Esophagus muscularis mucosa (tissue), 4 donors: ENCODE measurements around the gene ATP8B2. TPM values are rescaled to one million over a fixed set of nuclear protein-coding genes. Genes with fewer than 3 reads are reported as not detected.
"Not testable (repeated sequence)": the region's sequence is repeated elsewhere in the genome, so short reads cannot be mapped to it uniquely, and the experiment has no call there.

ENCODE experiments used
- DNase-seq: peaks from one replicate; pipeline ENCODE4 v3.0.0-alpha.2; 2017; ENCODE audit errors: extremely low spot score
- H3K27ac ChIP-seq, 4 donors: fragments of 200-600 bp; sonication (generic); replicated peaks in 1 of 4; 1 replicate in 3 of 4; 2 replicates in 1 of 4; pipeline ENCODE4 v1.5.1; 2016 to 2019; ENCODE audit warnings: mild to moderate bottlenecking in 1 of 4
- H3K27me3 ChIP-seq, 4 donors: fragments of 200-600 bp; sonication (generic); one replicate each; pipeline versions ENCODE4 v1.5.1 to v1.6.0; 2016 to 2019
- H3K36me3 ChIP-seq, 4 donors: fragments of 200-600 bp; sonication (generic); one replicate each; pipeline ENCODE4 v1.5.1; 2016 to 2019
- H3K4me1 ChIP-seq, 4 donors: fragments of 200-600 bp; sonication (generic); one replicate each; pipeline ENCODE4 v1.5.1; 2016 to 2019
- H3K4me3 ChIP-seq, 4 donors: fragments of 200-600 bp; sonication (generic); 1 replicate in 2 of 4; 2 replicates in 2 of 4; pipeline ENCODE4 v1.5.1; 2016 to 2019; ENCODE audit warnings: mild to moderate bottlenecking in 4 of 4, moderate library complexity in 1 of 4
- H3K9me3 ChIP-seq, 4 donors: fragments of 200-600 bp; sonication (generic); 1 replicate in 3 of 4; 2 replicates in 1 of 4; pipeline ENCODE4 v1.5.1; 2016 to 2019
- EP300 ChIP-seq: sonication (generic); formaldehyde crosslinking; IDR thresholded peaks from one replicate; pipeline ENCODE4 v1.6.1; 2017; ENCODE audit warnings: antibody characterized with exemption
- POLR2A ChIP-seq: fragments of 450-650 bp; IDR thresholded peaks from one replicate; pipeline ENCODE4 v1.6.1; 2017; ENCODE audit warnings: antibody characterized with exemption, moderate library complexity, mild to moderate bottlenecking, low read depth
- POLR2AphosphoS5 ChIP-seq, 2 donors: sonication (generic); formaldehyde crosslinking; IDR thresholded peaks; one replicate each; pipeline ENCODE4 v1.6.1; 2017; ENCODE audit warnings: antibody characterized with exemption in 2 of 2
- WGBS: methylation state at CpG from one replicate; pipeline ENCODE4 v1.1.5; 2018; 5-methylcytosine and 5-hydroxymethylcytosine counted together
- intact Hi-C: fragments of 100-400 bp; cut with DNase I; formaldehyde crosslinking; loops from one replicate; pipeline ENCODE4 v1.15.1; 2023
- total RNA-seq, 4 donors: library from RNA; depleted of rRNA; stranded (reverse); fragments of >200 nt; gene quantifications; one replicate each; pipeline versions ENCODE4 v1.1.0 to v1.2.1, GENCODE V29; 2016
- TF ChIP-seq, protein P1 (sequence below), 3 experiments: fragments of 200-600 bp in 2 of 3; fragments of 450-650 bp in 1 of 3; sonication (generic) in 2 of 3; IDR thresholded peaks; one replicate each; pipeline ENCODE4 v1.5.1; 2017 to 2019; ENCODE audit warnings: antibody characterized with exemption in 3 of 3, mild to moderate bottlenecking in 2 of 3, moderate library complexity in 1 of 3

The ATP8B2 gene
- total RNA-seq, 4 donors from 2014 or later, result 108 to 178 (median 128) TPM

DNA sequence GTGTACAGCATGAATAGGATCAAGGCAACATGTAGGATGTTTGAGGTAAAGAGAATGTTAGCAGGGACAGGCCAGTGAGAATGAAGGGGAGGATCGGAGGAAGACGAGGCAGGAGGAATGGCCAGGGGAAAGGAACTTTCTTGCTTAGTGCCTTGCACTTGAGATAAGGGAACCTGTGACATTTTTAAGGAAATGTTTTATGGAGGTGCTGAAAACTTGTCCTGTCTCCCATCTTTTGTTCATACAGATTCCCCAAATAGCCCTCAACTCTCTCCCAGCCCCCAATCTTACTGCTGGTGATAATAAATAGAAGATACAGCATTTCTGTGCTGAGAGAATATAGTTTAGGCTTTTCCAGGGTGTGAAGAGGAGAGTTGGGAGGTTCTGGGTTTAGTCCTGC lies 13.6 kb downstream of the ATP8B2 start:
- Histone ChIP-seq H3K4me3 (no peak overlapping the region), H3K36me3 (peaks cover 79 to 94% (median 84%) of the 10 kb centered on the region in 4 donors), H3K4me1 (peaks cover 8 to 25% (median 23%) of the 10 kb centered on the region in 4 donors), H3K27ac (no peak overlapping the region), H3K27me3 (no peaks in the 10 kb centered on the region), H3K9me3 (no peaks in the 10 kb centered on the region)
- WGBS, result 87% methylated on average over 2 of the region's 2 CpGs
- DNase-seq, result no peak
- TF ChIP-seq POLR2A (no peak), POLR2AphosphoS5 (IDR thresholded peaks at IDR 0.05) (no peak), EP300 (no peak)
- TF ChIP-seq, protein P1, sequence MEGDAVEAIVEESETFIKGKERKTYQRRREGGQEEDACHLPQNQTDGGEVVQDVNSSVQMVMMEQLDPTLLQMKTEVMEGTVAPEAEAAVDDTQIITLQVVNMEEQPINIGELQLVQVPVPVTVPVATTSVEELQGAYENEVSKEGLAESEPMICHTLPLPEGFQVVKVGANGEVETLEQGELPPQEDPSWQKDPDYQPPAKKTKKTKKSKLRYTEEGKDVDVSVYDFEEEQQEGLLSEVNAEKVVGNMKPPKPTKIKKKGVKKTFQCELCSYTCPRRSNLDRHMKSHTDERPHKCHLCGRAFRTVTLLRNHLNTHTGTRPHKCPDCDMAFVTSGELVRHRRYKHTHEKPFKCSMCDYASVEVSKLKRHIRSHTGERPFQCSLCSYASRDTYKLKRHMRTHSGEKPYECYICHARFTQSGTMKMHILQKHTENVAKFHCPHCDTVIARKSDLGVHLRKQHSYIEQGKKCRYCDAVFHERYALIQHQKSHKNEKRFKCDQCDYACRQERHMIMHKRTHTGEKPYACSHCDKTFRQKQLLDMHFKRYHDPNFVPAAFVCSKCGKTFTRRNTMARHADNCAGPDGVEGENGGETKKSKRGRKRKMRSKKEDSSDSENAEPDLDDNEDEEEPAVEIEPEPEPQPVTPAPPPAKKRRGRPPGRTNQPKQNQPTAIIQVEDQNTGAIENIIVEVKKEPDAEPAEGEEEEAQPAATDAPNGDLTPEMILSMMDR (IDR thresholded peaks at IDR 0.05), result no peak
- intact Hi-C loops, result loop anchor here (10.0 kb wide), 1 partner anchor 144 kb away; the partner anchor contains the start of gene TPM3

DNA sequence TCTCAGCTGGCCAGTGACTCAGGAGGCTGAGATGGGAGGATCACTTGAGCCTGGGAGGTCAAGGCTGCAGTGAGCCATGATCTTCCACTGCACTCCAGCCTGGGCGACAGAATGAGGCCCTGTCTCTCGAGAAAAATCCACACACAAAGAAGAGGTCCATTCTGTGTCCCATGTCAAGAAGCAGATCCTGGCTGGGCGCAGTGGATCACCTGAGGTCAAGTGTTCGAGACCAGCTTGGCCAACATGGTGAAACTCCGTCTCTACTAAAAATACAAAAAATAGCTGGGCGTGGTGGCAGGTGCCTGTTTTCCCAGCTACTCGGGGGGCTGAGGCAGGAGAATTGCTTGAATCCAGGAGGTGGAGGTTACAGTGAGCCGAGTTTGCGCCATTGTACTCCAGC lies 16.0 kb downstream of the ATP8B2 start:
- H3K27ac ChIP-seq, H3K27me3 ChIP-seq, intact Hi-C loops, DNase-seq, H3K4me3 ChIP-seq, H3K4me1 ChIP-seq, H3K9me3 ChIP-seq: not testable (repeated sequence)
- 90% methylated on average over 9 of the region's 9 CpGs for WGBS
- H3K36me3 ChIP-seq, result peaks cover 94 to 100% (median 98%) of the 10 kb centered on the region in 4 donors

DNA sequence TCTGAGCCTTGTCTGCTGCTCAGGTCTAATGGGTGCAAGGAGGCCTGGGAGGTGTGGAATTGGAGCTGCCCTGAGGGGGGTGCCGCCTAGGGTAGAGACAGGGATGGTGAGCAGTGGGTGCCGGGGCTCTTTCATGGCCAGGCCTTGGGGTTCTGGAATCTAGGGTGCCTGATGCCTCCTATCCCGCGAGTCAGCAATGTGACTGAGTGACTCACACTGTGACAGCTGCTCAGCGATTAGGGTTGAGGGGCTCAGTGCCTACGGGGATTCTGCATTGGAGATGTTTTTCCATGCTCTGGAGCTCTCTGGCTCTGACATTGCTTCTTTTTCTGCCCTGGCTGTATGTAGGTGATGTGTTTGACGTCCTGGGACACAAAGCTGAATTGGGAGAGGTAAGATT lies 16.8 kb downstream of the ATP8B2 start:
- no peak for DNase-seq
- H3K4me3 ChIP-seq, result no peak overlapping the region
- peaks cover 0 to 6% (median 3%) of the 10 kb centered on the region in 4 donors for H3K4me1 ChIP-seq
- H3K9me3 ChIP-seq, result no peaks in the 10 kb centered on the region
- intact Hi-C loops, result loop anchor here (2.0 kb wide), 1 partner anchor 29 kb away; no protein-coding TSS in a partner anchor
- no peaks in the 10 kb centered on the region for H3K27me3 ChIP-seq
- 72% methylated on average over 6 of the region's 7 CpGs for WGBS
- peaks cover 99 to 100% (median 100%) of the 10 kb centered on the region in 4 donors for H3K36me3 ChIP-seq
- TF ChIP-seq EP300 (no peak), POLR2AphosphoS5 (IDR thresholded peaks at IDR 0.05) (no peak), POLR2A (no peak)
- TF ChIP-seq, protein P1 (IDR thresholded peaks at IDR 0.05), result no peak
- no peak overlapping the region for H3K27ac ChIP-seq

DNA sequence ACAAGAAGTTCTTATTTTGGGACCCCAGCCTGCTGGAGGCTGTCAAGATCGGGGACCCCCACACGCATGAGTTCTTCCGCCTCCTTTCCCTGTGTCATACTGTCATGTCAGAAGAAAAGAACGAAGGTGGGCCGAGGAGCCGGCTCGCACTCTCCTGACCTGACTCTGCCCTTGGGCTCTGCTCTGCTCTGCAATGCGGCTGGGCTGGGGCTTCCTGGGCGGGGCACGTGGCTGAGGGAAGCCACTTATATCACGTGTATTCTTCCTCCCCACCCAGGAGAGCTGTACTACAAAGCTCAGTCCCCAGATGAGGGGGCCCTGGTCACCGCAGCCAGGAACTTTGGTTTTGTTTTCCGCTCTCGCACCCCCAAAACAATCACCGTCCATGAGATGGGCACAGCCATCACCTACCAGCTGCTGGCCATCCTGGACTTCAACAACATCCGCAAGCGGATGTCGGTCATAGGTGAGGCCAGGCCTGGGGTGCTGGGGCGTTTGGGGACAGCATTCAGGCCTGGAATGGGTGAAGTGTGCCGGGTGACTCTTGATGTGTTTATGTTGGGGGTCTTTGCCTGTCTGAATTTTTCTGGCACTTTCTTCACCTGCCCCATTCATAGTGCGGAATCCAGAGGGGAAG lies 17.6 kb downstream of the ATP8B2 start:
- H3K9me3 ChIP-seq, result no peaks in the 10 kb centered on the region
- H3K4me1 ChIP-seq, result peaks cover 0 to 6% (median 3%) of the 10 kb centered on the region in 4 donors
- no peak overlapping the region for H3K27ac ChIP-seq
- no peak for TF ChIP-seq POLR2A
- no peak for TF ChIP-seq EP300
- peak in 1 of 2 donors; percentile 14 for TF ChIP-seq POLR2AphosphoS5 (IDR thresholded peaks at IDR 0.05)
- TF ChIP-seq, protein P1 (IDR thresholded peaks at IDR 0.05), result no peak
- H3K27me3 ChIP-seq, result no peaks in the 10 kb centered on the region
- H3K4me3 ChIP-seq, result no peak overlapping the region
- peaks cover 95 to 100% (median 98%) of the 10 kb centered on the region in 4 donors for H3K36me3 ChIP-seq
- DNase-seq, result no peak
- WGBS, result 86% methylated on average over 20 of the region's 21 CpGs
- intact Hi-C loops, result loop anchor here (2.0 kb wide), 1 partner anchor 30 kb away; no protein-coding TSS in a partner anchor

DNA sequence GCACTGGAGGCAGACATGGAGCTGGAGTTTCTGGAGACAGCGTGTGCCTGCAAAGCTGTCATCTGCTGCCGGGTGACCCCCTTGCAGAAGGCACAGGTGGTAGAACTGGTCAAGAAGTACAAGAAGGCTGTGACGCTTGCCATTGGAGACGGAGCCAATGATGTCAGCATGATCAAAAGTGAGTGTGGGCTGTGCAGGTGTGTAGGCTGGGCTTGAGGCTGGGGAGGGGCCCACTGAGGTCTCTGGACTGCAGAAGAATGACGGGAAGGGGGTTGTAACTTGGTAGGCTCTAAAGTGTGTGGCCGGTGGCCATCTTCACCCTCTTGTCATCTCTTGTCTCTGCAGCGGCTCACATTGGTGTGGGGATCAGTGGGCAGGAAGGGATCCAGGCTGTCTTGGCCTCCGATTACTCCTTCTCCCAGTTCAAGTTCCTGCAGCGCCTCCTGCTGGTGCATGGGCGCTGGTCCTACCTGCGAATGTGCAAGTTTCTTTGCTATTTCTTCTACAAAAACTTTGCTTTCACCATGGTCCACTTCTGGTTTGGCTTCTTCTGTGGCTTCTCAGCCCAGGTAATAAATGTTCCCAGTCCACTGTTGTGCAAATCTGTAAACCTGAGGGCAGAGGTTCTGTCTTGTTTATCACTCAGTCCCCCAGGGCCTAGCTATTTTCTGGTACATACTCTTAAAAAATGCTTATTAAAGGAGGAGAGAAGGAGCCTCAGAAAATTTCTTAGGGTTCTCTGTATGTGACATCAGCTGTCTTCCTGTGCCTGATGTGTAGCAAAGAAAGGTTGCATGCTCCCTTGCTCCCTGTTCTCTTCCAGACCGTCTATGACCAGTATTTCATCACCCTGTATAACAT lies 19.9 kb downstream of the ATP8B2 start:
- TF ChIP-seq, protein P1 (IDR thresholded peaks at IDR 0.05), result peak; percentile 50 to 69 (median 50)
- no peak for TF ChIP-seq POLR2A
- peak in 1 of 2 donors; percentile 3 for TF ChIP-seq POLR2AphosphoS5 (IDR thresholded peaks at IDR 0.05)
- no peak for TF ChIP-seq EP300
- no peak for DNase-seq
- H3K4me3 ChIP-seq, result no peak overlapping the region
- intact Hi-C loops, result no loop called here
- WGBS, result 72% methylated on average over 12 of the region's 12 CpGs
- no peaks in the 10 kb centered on the region for H3K27me3 ChIP-seq
- no peaks in the 10 kb centered on the region for H3K9me3 ChIP-seq
- H3K27ac ChIP-seq, result no peak overlapping the region
- peaks cover 0 to 2% (median under 1%) of the 10 kb centered on the region in 4 donors for H3K4me1 ChIP-seq
- peaks cover 93 to 100% (median 95%) of the 10 kb centered on the region in 4 donors for H3K36me3 ChIP-seq
